KBM-7 (cell line): ENCODE data around the gene KAZN.

Experiments
- DNase-seq: peaks from one replicate; pipeline ENCODE4 v3.0.0-alpha.2; 2015
- in situ Hi-C: fragments of 300-500 bp; cut with MboI; formaldehyde crosslinking; loops from 2 replicates; pipeline ENCODE4 v1.14.3; 2020; ENCODE audit warnings: low sequenced_read_pairs, low pct_unique_long_range_greater_than_20kb, mixed read lengths

KAZN gene

DNA sequence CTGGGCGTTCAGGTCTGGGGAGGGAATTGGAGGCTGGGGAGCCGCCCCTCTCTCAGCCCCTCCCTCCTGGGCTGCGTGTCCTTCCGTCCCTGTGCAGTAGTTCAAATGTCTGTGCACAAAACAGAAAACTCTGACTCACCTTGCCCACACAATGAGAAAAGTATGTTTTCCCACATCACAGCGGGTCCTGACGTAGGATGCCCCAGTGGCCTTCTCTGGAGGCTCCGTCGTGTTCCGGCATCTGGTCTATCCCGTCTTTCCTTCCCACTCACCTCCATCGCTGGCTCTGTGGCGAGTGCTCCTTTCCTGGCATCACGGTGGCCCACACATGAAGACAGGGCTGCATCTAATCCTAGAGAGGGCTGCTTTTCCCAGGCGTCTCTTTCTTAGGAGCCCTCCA lies 224.0 kb downstream of the KAZN start:
- in situ Hi-C loops = loop anchor here (25.0 kb wide), 1 partner anchor 260 kb away; no protein-coding TSS in a partner anchor
- DNase-seq = no peak

DNA sequence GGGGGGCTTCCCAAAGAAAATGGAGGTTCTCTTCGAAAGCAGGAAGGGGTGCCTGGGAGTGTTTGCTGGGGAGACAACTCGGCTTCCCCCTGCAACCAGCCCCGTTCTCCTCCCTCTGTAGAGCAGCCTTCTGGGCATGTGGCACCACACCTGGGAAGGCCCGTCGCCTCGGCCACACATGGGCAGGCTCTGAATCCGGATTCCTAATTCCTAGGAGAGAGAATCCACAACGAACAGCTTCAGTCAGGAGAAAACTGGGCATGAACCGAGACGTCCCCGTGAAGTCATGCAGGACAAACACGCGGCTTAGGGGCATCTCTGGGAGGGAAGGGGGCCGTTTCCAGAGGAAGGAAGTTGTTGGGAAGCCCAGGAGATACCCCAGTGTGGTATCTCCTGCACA lies 224.5 kb downstream of the KAZN start:
- DNase-seq = no peak
- in situ Hi-C loops = loop anchor here (25.0 kb wide), 1 partner anchor 261 kb away; no protein-coding TSS in a partner anchor

DNA sequence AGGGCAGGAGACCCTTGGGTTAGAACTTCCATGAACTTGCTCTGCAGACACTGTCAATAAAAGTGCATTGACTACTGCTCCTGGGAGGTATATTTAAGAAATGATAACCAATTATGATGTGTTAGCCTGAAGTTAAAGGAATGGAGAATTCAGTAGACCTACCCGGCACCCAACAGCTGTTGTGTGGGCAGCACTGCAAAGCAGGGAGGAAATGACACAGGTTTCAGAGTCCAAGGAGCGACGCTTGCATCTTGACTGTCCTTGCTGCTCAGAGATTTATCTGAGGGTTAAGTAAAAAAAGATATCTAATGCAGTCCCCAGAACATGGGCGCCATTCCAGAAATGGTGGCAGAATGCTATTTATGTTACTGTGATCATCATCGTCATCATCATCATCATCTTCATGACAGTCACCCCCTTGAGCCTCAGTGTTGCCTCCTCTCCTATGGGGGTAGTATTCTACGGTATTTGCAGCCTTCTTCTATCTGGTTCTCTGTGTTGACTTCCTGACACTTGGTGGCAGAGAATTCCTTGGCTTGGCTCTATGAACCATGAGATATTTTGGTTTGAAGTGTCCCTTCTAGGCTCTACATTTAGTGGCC lies 225.9 kb downstream of the KAZN start:
- no peak for DNase-seq
- in situ Hi-C loops = loop anchor here (25.0 kb wide), 1 partner anchor 262 kb away; no protein-coding TSS in a partner anchor

DNA sequence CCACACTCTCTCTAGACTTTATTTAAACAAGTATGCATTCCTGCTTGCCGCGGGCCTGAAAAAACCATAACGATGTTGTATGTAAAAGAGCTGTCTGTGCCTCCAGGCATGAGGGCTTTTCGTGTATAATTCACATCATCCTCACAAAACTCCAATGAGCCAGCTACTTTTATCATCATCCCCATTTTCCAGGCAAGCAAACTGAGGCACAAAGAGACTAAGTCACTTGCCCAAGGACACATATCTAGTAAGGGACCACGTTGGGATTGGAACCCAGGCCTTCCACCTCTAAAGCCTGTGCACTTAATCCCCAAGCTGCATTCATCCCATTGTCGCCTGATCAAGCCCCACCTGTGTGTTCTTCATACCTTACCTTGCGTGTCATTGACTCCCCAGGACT lies 226.9 kb downstream of the KAZN start:
- in situ Hi-C loops = no loop called here
- no peak for DNase-seq

- in situ Hi-C loops = no loop called here
- DNase-seq = no peak
These were observed 227.7 kb downstream of the KAZN start for GRCh38 chr1:14826172-14826636.

GRCh38 chr1:14826731-14827326 lies 228.3 kb downstream of the KAZN start:
- in situ Hi-C loops = no loop called here
- no peak for DNase-seq

DNA sequence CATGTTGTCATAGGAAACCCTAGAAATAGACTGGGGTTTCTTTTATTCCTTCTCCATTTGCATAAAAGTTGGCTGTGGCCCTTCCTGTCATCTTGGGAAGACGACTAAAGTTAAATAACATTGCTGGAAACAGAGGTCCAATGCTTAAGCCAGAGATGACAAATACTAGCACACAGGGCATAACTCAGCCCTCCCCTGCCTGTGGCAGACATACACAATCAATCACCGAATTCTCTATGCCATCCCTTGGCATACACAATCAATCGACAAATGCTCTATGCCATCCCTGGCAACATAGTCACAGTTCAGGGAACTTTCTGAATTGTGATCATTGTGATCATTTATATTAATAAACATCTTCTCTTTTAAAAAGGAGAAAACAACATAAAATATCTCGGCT lies 229.4 kb downstream of the KAZN start:
- DNase-seq = no peak
- in situ Hi-C loops = no loop called here

- in situ Hi-C loops = no loop called here
These were observed 230.2 kb downstream of the KAZN start for GRCh38 chr1:14828665-14829064.

DNA sequence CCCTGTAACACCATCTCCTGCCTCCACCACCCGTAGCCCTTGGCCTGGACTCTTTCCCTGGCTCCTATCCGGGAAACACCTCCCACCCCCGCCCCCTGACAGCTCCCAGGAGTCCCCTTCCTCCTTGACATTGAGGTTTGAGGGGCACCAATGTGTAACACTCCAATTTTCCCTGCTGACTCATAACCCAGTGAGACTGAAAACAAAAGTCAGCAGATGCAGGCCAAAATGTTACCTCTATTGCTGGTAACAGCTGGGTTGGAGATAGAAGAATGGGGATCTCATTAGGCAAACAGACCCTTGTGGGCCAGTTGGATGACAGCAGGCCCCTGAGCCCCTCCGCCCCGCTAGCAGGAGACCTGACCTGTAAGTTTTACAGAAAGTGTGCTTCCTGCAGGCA lies 237.2 kb downstream of the KAZN start:
- no peak for DNase-seq
- in situ Hi-C loops = no loop called here

More at GRCh38 chr1:14828665-14829064, 230.2 kb downstream of the KAZN start:
- no peak for DNase-seq

DNA sequence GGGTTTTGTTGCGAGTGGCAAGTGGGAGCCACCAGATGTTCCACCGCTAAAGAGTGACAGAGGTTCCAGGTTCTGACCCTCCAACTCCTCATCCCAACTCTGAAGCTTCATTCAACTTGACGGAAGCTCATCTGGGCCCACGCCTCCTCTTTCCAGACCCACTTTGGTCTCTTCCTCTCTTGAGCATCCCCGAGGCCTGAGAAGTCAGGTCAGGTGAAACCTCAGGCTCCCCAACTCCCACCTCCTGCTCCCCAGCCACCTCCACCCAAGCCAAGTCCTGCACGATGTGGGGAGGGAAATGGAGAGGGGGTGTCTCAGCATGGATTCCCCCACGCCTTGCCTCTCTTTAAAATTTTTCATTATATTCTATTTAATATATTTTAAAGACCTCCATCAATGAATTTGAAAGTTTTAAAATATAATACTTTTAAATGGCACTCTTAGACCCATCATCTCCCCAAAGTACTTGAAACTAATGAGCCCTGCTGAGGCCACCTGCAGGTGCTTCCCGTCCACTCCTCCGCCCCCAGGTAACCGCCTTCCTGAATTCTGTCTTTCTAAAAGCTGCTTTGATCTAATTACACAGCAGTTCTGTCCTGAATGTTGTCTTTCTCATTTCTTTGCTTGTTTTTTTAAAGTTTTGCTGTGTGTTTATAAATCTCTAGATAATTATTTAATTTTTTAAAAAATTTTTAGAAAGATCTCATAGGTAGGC lies 238.1 kb downstream of the KAZN start:
- in situ Hi-C loops = no loop called here
- no peak for DNase-seq

- DNase-seq = no peak
- in situ Hi-C loops = no loop called here
These were observed 241.9 kb downstream of the KAZN start for GRCh38 chr1:14840374-14840773.

- no peak for DNase-seq
- in situ Hi-C loops = no loop called here
These were observed 243.0 kb downstream of the KAZN start for GRCh38 chr1:14841456-14841855.

- DNase-seq = no peak
- in situ Hi-C loops = no loop called here
These were observed 243.5 kb downstream of the KAZN start for GRCh38 chr1:14841951-14842350.

DNA sequence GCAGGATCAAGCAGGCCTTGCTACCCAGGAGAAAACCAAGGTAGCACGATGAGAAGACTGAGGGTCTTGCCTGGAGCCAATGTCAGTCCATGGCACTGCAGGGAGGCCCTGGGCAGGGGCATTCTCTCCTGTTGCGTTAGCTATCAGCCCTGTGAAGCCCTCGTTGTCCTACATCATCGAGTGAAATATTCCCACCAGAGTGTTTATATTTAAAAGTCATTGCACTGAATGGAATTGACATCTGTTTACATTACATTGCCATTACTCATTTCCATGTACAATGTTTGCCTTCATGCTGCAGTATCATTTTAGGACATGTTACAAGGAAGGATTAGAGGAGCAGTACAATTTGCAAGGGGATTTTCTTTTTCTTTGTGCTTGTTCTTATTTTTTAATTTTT lies 243.9 kb downstream of the KAZN start:
- in situ Hi-C loops = no loop called here
- no peak for DNase-seq

DNA sequence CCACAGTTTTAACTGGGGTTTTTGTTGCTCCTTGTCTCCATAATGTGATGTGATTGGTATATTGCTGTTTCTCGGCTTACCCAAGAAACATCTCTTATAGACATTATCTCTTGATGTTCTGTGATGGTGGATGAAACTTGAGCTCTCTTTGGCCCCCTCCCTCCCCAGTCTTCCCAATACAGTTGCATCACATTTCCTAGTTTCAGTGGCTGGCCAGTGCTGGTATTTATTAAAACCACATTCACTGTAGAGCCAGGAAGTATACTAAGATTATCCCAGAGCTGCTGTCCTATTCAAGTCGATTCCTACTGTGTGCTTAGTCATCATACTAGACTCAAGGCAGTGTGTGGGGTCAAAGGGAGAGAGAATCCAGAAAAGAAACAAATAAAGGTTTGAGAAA lies 244.4 kb downstream of the KAZN start:
- no peak for DNase-seq
- in situ Hi-C loops = no loop called here

- in situ Hi-C loops = no loop called here
- no peak for DNase-seq
These were observed 245.0 kb downstream of the KAZN start for GRCh38 chr1:14843525-14843924.

DNA sequence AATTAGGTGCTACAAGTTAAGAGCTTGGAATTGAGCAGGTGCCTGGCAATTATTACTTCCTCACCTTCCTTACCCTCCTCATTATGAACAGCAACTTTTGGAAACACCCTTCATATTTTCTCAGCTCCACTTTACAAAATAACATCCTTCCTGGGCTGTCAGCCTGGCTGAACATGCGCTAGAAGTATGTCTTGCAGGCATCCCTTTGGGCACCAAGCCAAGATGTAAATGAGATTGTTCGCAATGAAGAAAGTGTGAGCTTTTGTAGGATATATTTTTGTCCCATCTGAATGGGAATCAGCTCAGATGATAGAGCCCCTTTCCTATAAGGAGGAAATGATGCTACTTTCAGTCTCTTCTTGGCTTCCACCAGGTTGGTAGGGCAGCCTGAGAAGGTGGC lies 245.9 kb downstream of the KAZN start:
- no peak for DNase-seq
- in situ Hi-C loops = no loop called here

DNA sequence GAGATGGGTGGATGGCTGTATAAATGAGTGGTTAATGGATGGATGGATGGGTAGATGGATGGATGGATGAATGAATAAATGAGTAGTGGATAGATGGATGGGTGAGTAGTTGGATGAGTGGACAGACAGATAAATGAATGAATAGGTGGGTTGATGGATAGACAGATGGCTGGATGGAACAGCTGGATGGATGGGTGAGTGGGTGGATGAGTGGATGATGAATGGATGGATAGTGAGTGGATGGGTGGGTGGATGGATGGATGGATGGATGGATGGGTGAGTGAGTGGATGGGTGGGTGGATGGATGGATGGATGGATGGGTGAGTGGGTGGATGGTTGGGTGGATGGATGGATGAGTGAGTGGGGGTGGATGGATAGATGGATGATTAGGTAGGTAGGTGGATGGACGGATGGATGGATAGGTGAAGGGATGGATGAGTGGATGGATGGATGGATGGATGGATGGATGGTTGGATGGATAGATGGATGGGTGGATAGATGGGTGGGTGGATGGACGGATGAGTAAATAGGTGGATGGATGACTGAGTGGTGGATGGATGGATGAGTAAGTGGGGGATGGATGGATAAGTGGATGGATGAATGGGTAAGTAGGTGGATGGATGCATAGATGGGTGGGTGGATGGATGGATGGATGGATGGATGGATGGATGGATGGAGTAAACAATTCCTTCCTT lies 246.6 kb downstream of the KAZN start:
- in situ Hi-C loops = no loop called here
- DNase-seq = no peak

GRCh38 chr1:14845851-14846250 lies 247.4 kb downstream of the KAZN start:
- in situ Hi-C loops = no loop called here
- DNase-seq = no peak

GRCh38 chr1:14846688-14847087 lies 248.2 kb downstream of the KAZN start:
- in situ Hi-C loops = no loop called here
- no peak for DNase-seq
